Dedifferentiated amniotic fluid mesenchymal stem cell (primary cell): ENCODE data around the gene GSTT2.
"Not testable (repeated sequence)": the region's sequence is repeated elsewhere in the genome, so short reads cannot be mapped to it uniquely, and the experiment has no call there.

Experiments
- DNase-seq: peaks from one replicate; pipeline ENCODE4 v3.0.0-alpha.2; 2016; ENCODE audit errors: extremely low spot score

GSTT2 gene

DNA sequence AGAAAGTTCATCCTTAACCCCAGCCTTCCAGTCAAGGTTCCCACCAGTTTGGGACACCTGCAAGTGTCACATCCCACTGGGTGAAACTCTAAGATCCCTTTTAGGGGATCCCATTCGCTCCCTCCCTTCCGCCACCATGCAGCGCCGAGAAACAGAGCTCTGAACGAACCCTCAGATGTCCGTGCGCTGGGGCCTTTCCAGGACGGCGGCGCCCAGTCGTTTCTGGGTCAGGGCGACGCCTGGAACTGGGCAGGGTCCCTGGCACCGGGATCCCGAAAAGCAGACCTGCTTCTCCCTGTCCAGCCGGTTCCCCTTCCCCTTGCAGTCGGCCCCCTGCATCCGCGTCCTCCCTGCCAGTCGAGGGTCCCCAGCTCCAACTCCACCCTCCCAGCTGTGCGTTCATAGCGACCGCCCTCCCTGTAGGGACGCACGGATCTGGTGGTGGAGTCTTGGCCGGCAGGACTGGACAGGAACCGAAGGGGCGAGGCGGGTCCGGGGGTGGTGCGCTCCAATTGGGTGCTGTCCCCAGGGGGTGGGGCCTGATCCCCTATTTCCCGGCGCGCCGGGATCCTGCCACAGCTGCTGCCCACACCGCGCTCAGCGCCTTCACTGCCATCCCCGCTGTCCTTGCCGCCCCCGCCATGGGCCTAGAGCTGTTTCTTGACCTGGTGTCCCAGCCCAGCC lies at the start of gene GSTT2:
Gene GSTT2, plus strand, starts transcription at position 578 of the 684 bp plus-strand sequence.
- not testable (repeated sequence) for DNase-seq

DNA sequence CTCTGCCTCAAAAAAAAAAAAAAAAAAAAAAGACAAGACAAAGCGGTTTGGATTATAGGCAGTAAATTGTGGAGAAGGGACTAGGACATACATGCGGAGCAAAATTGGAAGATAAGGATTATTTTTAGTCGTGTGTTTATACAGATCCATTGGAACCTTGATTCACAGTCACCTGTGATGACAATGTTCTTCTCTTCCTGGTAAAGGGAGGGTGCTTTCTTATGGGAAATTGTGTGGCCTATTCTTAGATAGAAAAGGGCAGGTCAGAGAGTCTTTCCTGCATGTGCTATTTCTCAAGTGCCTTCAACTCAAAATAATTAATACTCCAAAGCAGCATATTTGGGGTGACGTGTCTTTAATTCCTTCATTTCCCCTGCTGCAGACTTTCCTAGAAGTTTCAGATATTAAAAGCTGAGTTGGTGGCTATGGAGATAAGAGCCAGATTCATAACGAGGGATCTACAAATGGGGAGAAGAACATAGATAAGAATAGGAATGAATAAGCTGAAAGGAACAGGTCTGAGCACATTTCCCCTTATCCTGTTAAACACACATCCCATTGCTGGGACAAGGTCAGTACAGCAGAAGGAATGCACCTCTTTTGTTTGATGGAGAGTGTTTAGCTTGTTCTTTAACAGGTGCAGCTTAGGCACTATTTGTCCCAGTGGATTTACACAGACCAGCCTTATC lies 41.5 kb upstream of the GSTT2 start:
- DNase-seq: no peak

DNA sequence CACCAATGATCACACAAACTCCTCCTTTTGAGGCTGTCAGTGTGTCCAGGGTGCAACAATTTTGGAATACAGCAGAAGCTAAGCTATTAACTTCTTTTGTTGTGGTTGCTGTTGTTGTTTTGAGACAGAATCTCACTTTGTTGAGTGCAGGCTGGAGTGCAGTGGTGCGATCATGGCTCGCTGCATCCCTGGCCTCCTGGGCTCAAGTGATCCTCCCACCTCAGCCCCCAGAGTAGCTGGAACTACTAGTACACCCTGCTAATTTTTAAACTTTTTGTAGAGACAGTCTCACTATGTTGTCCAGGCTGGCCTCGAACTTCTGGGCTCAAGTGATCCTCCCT lies 40.9 kb upstream of the GSTT2 start:
- no peak for DNase-seq

DNA sequence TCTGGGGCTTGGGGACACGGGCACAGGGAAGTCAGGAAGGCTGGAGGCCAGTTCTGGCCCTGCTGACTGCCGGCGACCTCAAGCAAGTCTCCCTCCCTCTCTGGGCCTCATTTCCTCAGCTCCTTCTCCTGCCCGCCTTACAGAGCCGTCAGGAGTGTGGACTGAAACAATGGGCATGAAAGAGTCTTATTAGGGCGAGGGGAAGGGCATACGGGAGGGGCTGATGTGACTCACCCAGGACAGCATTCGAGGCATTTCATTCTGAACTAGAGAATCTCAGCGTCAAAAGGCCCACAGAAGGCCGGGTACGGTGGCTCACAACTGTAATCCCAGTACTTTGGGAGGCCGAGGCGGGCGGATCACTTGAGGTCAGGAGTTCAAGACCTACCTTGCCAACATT lies 39.8 kb upstream of the GSTT2 start:
- not testable (repeated sequence) for DNase-seq

DNA sequence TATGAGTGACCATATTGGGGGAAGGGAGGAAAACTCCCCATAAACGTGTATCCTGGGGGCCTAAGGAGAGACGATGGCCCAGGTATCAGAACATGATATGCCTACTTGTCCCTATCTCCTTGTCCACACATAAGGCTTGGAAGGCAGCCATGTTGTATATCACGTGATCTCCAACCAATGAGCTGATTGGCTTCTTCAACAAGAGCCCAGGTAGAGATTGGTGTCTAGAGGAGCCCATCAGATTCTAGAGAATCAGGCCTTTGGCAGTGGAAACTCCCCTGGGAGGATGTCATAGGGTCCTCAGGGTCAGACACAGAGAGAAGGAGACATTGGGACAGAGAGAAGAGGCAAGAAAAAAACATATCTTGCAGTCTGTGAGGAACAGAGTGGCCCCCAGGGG lies 32.5 kb upstream of the GSTT2 start:
- not testable (repeated sequence) for DNase-seq

DNA sequence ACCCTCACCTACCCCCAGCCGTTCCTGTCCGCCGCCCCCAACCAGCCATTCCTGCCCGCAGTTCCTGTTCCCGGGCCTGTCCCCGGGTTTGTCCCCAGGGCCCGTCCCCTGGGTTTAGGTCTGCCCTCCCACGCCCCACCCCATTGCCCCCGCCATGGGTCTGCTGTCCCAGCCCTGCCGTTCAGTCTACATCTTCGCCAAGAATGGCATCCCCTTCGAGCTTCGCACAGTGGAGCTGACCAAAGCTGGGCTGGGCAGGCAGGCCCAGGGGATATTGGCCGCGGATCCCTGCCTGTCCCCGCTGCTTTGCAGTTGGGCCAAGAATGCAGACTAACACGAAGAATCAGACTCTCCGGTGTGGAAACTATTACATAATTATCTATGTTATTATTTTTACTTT lies 30.2 kb upstream of the GSTT2 start:
- not testable (repeated sequence) for DNase-seq

DNA sequence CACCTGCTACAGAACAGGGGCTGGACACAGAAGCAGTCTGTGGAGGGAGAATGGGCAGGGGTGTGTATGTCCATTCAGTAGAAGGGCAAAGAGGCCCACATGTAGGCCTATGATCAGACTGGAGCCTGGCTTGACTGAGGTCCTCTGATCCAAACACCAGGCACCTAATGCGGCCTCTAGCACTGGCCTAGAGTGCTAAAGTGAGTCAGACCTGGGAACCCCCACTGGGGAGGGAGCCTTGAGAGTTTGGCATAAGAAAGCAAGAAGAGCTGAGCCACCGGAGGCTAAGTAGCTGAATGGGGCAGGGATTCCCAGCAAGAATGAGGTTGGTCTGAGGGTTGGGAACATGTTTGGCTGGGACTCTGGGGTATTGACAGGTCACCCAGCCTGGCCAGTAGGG lies 28.6 kb upstream of the GSTT2 start:
- DNase-seq: not testable (repeated sequence)

DNA sequence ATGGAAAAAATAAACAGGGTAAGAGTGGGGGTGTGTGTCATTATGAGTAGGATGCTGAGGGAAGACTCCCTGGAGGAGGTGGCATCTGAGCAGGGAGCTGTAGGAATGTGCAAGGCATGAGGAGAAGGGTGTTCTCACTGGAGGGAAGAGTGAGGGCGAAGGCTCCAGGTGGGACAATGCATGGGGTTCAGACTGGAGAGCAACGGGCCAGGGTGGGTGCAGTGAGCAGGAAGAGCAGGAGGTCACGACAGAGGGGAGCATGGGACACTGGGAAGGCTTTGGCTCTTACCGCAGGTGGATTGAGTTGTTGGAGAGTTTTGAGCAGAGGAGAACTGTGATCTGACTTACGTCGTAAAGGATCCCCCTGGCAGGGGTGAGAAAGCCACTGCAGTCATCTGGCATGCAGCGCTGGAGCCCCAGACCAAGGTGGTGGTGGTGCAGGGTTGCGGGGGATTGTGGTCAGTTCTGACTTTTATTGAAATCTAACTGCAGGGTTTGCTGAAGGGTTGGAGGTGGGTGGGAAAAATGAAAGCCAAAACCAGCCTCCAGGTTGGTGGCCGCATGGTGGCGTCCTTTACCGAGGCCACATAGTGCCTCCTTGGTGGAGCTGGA lies 27.0 kb upstream of the GSTT2 start:
- DNase-seq: not testable (repeated sequence)

DNA sequence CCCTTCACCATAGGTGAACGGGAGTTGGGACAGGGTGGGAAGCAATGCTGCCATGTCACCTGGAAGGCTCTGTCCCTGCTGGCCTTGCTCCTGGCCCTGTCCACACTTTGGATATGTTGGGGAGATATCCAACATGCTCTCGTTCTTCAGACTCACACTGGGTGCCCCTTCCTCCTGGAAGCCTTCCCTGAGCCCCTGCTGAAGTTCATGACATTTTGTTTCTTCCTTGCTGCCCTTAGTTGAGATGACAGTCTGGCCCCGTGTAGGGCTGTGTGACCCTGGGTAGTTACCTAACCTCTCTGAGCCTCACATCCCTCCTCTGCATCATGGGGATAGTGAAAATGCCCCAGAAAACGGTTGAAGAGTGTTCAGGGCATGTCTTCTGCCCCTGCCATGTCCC lies 26.4 kb upstream of the GSTT2 start:
- not testable (repeated sequence) for DNase-seq

DNA sequence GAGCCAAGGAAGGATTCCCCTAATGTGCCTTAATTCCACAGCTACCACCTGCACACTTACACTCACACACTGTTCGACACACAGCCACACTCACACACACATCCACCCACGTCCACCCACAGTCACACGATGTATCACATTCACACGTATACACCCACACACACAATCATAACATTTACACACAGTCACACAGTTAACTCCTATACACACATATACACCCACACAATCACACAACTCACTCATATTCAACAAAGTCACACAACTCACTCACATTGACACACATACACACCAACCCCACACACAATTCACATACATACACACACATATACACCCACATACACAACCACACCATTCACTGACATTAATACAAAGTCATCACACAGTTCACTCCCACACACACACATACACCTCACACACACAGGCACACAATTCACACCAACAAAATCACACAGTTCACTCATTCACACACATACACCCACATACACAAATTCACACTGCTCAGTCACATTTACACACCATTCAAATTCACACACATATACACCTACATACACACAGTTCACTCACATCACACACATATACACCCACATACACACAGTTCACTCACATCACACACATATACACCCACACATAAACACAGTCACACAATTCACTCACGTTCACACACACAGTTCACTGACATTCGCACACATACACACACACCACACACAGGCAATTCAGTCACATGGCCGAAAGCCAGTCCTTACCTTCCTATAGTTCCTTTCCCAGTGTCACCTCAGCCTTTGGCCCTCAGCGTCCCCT lies 25.5 kb upstream of the GSTT2 start:
- not testable (repeated sequence) for DNase-seq

DNA sequence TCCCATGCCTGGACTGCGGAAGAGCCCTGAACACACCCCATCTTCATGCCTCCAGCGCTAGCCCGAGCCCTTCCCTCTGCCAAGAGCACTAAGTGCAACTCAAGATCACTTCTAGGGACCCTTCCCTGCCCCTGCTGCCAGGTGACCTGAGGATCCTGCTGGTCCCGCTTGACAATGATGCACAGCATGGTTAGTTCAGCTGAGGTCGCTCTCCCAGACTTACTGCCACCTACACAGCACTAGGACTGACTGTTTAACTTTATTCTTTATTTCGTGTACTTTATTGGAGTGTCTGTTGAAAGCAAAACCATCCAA lies 25.0 kb upstream of the GSTT2 start:
- not testable (repeated sequence) for DNase-seq

DNA sequence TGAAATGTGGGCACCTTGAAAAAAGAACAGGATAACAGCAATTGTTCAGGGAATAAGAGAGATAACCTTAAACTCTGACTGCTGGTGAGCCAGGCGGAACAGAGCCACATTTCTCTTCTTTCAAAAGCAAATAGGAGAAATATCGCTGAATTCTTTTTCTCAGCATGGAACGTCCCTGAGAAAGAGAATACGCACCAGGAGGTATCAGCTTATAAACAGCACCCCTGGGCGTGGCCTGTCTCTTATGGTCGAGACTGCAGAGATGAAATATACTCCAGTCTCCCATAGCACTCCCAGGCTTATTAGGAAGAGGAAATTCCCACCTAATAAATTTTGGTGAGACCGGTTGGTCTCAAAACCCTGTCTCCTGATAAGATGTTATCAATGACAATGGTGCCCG lies 24.0 kb upstream of the GSTT2 start:
- DNase-seq: not testable (repeated sequence)

DNA sequence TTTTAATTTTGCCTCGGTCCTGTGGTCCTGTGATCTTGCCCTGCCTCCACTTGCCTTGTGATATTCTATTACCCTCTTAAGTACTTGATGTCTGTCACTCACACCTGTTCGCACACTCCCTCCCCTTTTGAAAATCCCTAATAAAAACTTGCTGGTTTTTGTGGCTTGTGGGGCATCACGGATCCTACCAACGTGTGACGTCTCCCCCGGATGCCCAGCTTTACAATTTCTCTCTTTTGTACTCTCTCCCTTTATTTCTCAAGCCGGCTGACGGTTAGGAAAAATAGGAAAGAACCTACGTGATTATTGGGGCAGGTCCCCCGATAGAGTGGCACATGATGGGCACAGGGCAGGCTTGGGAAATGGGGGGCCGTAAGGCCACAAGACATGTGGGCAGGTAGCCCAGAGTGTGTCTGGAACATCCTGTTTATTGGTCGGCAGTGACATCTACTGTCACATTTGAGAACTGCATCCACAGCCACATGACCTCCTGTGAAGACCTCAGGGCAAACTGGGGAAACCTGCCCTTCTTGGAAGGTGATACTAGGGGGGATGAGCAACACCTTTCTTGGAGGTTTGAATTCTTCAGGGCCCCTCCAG lies 23.5 kb upstream of the GSTT2 start:
- DNase-seq: peak; percentile 56

DNA sequence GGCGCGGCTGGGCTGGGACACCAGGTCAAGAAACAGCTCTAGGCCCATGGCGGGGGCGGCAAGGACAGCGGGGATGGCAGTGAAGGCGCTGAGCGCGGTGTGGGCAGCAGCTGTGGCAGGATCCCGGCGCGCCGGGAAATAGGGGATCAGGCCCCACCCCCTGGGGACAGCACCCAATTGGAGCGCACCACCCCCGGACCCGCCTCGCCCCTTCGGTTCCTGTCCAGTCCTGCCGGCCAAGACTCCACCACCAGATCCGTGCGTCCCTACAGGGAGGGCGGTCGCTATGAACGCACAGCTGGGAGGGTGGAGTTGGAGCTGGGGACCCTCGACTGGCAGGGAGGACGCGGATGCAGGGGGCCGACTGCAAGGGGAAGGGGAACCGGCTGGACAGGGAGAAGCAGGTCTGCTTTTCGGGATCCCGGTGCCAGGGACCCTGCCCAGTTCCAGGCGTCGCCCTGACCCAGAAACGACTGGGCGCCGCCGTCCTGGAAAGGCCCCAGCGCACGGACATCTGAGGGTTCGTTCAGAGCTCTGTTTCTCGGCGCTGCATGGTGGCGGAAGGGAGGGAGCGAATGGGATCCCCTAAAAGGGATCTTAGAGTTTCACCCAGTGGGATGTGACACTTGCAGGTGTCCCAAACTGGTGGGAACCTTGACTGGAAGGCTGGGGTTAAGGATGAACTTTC lies 18.7 kb upstream of the GSTT2 start, which contains the start of gene GSTT2B:
Gene GSTT2B, minus strand, starts transcription at position 112 of the 688 bp plus-strand sequence. Its CDS starts 64 bp downstream, at position 48.
- DNase-seq: not testable (repeated sequence)

DNA sequence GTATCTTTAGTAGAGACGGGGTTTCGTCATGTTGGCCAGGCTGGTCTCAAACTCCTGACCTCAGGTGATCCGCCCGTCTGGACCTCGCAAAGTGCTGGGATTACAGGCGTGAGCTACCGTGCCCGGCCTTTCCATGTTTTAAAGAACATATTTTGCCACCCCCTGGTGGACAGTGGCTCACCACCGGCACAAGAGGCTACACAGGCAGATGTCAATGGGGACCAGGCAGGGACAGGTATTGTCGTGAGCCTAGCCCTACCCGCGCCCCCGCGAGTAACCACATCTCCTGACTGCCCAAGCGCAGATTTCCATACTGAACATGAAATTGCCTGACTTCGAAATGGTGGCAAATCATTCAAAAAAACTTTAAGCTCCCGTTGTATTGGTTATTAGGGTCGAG lies 13.8 kb upstream of the GSTT2 start:
- DNase-seq: not testable (repeated sequence)

DNA sequence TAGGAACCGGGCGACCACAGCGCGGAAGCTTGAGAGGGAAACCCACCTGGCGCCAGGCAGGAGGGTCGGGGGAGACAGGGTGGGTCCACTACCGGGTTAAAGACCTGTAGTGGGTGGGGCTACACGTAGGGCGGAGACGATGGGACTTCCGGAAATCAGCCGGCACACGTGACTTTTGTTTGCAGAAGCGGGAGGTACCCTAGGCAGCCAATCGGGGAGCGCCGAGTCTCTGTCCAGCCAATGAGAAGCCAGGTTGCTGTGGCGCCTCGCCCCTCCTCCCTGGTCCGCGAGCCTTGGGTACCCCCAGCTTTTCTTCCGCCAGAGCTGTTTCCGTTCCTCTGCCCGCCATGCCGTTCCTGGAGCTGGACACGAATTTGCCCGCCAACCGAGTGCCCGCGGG lies 13.4 kb upstream of the GSTT2 start, which contains the start of gene DDTL:
Gene DDTL, plus strand, starts transcription at position 321 of the 400 bp plus-strand sequence. Its CDS starts 27 bp downstream, at position 348.
- not testable (repeated sequence) for DNase-seq

DNA sequence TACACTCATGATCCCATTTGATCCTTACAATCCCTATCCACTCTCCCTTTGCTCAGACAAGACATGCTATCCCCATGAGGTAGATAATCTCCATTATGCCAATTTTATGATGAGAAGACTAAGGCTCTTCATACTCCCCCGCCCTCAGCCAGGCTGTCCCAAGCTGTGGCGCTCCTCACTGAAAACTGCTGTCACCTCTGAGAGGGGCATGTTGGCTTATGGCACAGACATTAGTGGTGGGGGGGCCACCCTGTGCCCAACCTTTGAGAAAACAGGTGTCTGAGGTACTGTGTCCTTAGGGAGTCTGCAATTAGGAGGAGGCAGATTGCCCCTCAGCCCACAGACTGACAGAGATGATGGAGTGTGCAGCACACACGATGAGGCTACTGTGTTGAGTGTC lies 10.9 kb upstream of the GSTT2 start:
- DNase-seq: no peak

DNA sequence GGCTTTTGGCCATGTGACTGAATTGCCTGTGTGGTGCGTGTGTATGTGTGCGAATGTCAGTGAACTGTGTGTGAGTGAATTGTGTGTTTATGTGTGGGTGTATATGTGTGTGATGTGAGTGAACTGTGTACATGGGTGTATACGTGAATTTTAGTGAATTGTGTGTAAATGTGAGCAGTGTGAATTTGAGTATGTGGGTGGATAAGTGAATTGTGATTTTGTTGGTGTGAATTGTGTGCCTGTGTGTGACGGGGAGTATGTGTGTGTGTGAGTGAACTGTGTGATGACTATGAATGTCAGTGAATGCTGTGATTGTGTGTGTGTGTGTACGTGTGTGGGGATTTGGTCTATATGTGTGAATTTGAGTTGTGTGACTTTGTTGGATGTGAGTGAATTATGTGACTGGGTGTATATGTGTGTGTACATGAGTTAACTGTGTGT lies 9.7 kb upstream of the GSTT2 start:
- DNase-seq: no peak

DNA sequence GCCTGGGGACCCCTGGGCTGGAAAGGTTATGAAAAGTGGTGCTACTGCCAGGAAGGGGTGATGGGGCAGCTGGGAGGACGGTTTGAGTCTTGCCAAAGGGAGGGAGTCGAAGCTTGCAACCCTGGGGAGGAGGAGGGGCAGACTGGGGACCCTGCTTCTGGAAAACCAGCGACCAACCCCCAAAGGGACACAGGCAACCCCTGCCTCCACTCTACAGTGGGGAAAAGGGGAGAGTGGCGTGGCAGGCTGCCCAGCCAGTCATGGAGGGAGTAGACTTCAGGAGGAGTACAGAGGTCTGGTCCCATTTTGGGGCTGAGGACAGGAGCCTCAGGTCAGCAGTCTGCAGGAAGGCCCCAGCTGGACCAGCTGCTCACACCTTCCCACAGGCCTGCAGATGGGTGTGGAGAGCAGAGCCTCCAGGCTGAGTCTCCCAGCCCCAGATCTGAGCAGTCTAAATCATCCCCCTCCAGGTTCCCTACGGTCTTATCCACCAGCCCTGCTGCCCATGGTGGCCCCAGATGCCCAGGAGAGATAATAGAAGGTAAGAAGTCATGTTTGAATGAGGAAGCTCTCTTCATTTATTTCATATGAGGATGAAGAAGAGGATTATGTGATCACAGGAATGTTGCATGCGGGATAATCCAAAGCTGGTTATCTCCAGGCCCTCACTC lies 9.0 kb upstream of the GSTT2 start:
- no peak for DNase-seq

DNA sequence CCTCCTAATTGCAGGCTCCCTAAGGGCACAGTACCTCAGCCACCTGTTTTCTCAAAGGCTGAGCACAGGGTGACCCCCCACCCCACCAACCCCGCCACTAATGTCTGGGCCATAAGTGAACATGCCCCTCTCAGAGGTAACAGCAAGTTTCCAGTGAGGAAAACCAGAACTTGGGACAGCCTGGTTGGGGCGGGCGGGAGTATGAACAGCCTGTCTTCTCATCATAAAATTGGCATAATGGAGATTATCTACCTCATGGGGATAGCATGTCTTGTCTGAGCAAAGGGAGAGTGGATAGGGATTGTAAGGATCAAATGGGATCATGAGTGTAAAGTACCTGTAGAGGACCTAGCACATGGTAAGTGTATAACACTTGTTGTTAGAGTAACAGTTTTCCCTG lies 8.0 kb upstream of the GSTT2 start:
- not testable (repeated sequence) for DNase-seq
